ENCODE results near the gene MXRA8.

The MXRA8 gene

DNA sequence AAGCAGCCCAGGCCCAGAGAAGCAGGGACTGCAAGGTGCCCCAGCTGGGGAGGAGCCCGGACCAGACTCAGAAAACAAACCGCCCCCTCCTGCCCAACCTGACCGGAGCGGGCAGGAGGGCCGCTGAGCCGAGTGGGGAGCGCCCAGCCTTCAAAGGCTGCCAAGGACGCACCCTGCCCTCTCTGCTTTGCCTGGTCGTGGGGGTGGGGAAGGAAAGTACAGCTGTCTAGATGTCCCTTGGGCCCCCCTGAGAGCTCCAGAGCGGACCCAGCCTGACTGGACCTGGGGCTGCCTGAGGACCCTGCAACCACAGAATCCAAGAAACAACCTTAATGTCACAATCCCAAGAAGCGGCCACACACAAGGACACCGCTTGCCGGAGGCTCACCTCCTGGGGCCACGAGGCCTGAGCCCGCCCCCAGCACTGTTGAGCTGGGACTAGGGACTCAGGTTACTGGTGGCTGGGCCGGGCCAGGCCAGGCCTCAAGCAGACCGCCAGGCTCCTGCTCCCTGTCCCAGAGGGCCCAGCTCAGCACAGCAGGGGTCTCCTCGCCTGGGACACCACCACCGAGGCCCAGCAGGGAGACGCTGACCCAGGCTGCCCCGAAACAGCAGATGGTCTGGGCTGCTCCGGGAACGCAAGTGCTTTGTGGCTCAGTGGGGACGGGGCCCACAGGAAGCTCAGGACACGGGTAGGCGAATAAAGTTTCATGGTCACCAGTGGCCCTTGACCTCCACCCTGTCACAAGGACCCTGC, 10.5 kb downstream of the MXRA8 start:
- H3K4me3 Mint-ChIP-seq: peak overlapping the region; percentile 73
- H3K9me3 Mint-ChIP-seq: no peaks in the 10 kb centered on the region
- peaks cover 3% of the 10 kb centered on the region for H3K36me3 Mint-ChIP-seq (ENCODE audit: insufficient read depth)
- no peak for ATAC-seq (replicated peaks; ENCODE audit: extremely low read depth, poor library complexity, severe bottlenecking)
- H3K27ac Mint-ChIP-seq (ENCODE audit: low read depth): no peak overlapping the region
- no peak for DNase-seq (ENCODE audit: low spot score in 2 of 2)
- peaks cover 11% of the 10 kb centered on the region for H3K27me3 Mint-ChIP-seq
- H3K4me1 Mint-ChIP-seq: peaks cover 25% of the 10 kb centered on the region

DNA sequence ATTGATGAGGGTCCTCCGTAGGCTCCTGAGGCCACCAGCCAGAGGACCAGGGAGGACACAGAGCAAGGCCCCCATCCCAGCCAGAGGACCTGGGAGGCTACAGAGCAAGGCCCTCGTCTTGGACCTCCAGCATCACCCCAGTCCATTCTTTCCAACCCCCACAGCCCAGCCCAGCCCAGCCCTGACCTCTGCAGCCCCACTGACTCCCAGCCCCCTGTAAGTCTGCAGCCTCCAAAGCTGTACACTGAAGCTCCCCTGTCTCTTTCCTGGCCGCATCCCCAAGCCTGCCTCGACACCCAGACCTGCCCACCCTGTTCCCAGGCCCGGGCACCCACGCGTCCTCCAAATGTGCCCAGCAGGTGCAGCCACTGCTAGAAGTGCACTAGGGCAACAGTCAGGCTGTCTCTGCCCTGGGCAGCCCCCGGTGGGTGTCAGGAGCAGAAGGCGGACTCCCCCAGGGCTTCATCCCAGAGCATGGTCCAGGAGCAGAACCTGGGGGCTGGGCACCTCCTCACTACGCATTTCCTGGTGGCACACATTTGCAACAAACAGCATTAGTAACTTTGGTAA, 11.2 kb downstream of the MXRA8 start:
- Mint-ChIP-seq H3K36me3 (ENCODE audit: insufficient read depth) (peaks cover 2% of the 10 kb centered on the region), H3K4me1 (peaks cover 21% of the 10 kb centered on the region), H3K9me3 (no peaks in the 10 kb centered on the region), H3K27ac (ENCODE audit: low read depth) (peak overlapping the region; percentile 32), H3K27me3 (peaks cover 3% of the 10 kb centered on the region), H3K4me3 (peak overlapping the region; percentile 73)
- ATAC-seq (replicated peaks; ENCODE audit: extremely low read depth, poor library complexity, severe bottlenecking) (no peak), DNase-seq (ENCODE audit: low spot score in 2 of 2) (no peak)

DNA sequence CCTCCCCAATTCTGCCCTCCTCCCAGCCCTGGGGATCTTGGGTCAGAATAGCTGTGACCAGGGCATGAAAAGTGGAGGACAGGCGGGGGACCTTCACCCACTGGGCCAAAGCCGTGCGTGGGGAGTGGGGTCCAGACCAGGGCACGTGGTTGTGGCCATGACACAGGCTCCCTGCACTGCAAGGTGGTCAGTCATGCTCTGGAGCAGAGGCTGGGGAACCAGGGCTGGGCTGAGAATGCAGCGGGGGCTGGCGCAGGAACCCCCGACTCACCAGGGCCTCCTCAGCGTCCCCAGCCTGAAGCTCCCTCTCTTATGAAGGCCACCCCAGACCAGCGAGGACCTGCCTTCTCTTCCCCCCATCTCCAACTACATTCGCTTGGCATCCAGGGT, 11.9 kb downstream of the MXRA8 start:
- no peak for DNase-seq (ENCODE audit: low spot score in 2 of 2)
- H3K27ac Mint-ChIP-seq (ENCODE audit: low read depth): peak overlapping the region; percentile 32
- H3K4me1 Mint-ChIP-seq: peaks cover 18% of the 10 kb centered on the region
- no peaks in the 10 kb centered on the region for H3K27me3 Mint-ChIP-seq
- no peak for ATAC-seq (replicated peaks; ENCODE audit: extremely low read depth, poor library complexity, severe bottlenecking)
- no peaks in the 10 kb centered on the region for H3K9me3 Mint-ChIP-seq
- H3K36me3 Mint-ChIP-seq (ENCODE audit: insufficient read depth): peaks cover 2% of the 10 kb centered on the region
- H3K4me3 Mint-ChIP-seq: peak overlapping the region; percentile 73

DNA sequence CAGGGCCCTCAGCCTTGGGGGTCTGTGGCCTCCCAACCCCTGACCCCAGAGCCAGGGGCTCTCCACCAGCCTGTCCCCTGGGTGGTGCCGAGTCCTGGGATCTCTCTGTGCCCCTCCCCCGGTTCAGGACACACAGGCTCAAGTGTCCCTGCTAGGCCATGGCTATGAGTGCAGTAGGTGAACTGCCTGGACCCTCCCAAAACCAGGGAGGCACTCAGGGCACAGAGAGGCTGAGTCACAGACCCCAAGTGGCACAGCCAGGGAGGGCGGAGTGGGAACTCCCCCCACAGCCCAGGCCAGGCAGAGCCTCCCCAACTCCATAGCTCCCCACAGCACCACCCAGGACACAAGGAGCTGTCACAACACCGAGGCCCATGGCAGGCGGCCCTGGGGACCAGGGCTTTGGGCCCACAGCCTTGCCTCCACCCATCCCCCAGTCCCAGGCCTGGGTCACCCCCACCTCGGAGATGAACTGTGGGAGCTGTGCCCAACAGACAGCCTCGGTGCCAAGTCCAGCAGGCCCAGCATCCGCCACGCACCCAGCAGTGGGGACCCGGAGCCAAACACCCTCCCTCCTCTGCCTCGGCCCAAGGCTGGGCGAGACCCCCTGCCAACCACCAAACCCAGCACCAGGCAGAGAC, 12.4 kb downstream of the MXRA8 start:
- no peak for ATAC-seq (replicated peaks; ENCODE audit: extremely low read depth, poor library complexity, severe bottlenecking)
- H3K36me3 Mint-ChIP-seq (ENCODE audit: insufficient read depth): peaks cover 2% of the 10 kb centered on the region
- H3K4me1 Mint-ChIP-seq: peaks cover 18% of the 10 kb centered on the region
- no peaks in the 10 kb centered on the region for H3K9me3 Mint-ChIP-seq
- DNase-seq (ENCODE audit: low spot score in 2 of 2): no peak
- H3K27ac Mint-ChIP-seq (ENCODE audit: low read depth): no peak overlapping the region
- no peak overlapping the region for H3K4me3 Mint-ChIP-seq
- H3K27me3 Mint-ChIP-seq: no peaks in the 10 kb centered on the region

DNA sequence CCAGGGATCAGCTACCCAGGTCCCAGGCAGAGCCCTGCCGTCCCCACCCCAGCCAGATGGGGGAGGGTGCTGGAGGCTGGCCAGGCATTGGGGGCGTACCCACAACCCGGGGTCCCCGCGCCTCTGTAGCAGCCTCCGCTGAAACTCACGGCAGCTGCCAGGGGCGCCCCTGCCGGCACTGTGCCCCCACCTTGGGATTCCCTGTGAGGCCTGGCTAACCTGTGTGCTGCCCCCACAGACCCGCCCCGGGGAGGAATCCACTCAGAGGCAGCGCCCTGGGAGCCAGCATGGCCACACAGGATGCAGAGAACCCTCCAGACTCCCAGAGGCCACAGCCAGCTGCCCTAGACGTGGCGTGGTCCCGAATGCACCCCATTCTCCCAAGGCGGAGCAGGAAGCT, 13.0 kb downstream of the MXRA8 start:
- Mint-ChIP-seq H3K36me3 (ENCODE audit: insufficient read depth) (peaks cover 4% of the 10 kb centered on the region), H3K9me3 (no peaks in the 10 kb centered on the region), H3K4me3 (no peak overlapping the region), H3K27me3 (no peaks in the 10 kb centered on the region), H3K27ac (ENCODE audit: low read depth) (no peak overlapping the region), H3K4me1 (peaks cover 18% of the 10 kb centered on the region)
- DNase-seq (ENCODE audit: low spot score in 2 of 2) (no peak), ATAC-seq (replicated peaks; ENCODE audit: extremely low read depth, poor library complexity, severe bottlenecking) (no peak)

DNA sequence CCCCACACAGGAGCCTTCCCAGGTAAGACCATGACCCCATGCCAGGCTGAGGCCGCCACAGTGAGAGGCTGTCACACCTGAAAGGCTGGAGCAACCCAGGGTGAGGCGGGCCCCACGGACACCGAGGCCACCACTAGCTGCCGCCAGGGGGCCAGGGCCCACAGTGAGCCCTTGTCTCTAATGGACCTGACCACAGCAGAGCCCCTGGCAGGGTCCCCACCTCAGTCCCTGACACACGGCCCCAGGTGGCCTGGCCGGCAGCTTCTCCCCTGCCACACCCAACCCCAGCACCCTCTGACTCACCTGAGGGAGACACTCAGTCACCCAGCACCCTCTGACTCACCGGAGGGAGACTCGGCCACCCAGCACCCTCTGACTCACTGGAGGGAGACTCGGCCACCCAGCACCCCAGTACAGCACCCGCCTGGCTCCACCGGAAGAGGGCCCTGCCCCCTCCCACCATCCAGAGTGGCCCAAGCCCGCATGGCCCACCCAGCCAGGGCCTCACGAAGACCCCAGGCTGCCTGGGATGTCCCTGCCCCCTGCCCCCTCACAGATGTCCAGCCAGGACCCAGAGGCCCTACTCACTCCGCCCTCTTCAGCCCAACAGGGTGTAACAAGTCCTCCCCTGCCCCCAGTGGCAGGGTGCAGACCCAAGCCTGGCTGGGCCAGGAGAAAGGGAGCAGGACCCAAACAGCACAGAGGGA, 13.5 kb downstream of the MXRA8 start:
- Mint-ChIP-seq H3K9me3 (no peaks in the 10 kb centered on the region), H3K4me1 (peaks cover 18% of the 10 kb centered on the region), H3K4me3 (no peak overlapping the region), H3K27ac (ENCODE audit: low read depth) (no peak overlapping the region), H3K36me3 (ENCODE audit: insufficient read depth) (peaks cover 4% of the 10 kb centered on the region), H3K27me3 (no peaks in the 10 kb centered on the region)
- DNase-seq (ENCODE audit: low spot score in 2 of 2) (no peak), ATAC-seq (replicated peaks; ENCODE audit: extremely low read depth, poor library complexity, severe bottlenecking) (no peak)

DNA sequence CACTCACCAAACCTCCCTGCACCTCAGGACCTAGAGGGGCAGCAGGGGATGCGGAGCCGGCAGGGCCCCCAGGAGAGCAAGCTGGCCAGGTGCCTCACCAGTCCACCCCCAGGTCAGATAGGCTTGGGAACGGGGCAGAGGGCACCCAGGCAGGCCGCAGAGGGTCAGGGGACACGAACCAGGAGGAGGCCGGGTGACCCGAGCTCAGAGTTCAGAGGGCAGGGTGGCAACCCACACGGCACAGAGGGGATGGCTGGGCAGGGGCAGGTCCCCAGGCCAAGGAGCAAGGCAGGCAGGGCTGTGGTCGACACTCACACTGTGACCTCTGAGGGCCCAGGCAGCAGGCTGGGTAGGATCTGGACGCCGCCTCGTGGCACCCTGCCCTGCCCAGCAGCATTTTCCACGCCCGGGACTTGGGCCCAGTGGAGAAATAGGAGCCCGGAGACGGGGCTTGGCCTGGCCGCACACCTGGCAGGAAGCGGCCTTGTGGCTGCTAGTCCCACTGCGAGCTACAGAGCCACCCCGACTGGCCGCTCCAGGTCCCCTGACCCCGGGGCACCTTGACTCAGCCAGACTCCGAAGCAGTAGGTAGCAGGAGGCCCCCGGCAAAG, 14.4 kb downstream of the MXRA8 start:
- H3K36me3 Mint-ChIP-seq (ENCODE audit: insufficient read depth): peaks cover 4% of the 10 kb centered on the region
- H3K4me1 Mint-ChIP-seq: peaks cover 18% of the 10 kb centered on the region
- ATAC-seq (replicated peaks; ENCODE audit: extremely low read depth, poor library complexity, severe bottlenecking) (no peak), DNase-seq (ENCODE audit: low spot score in 2 of 2) (no peak)
- H3K27ac Mint-ChIP-seq (ENCODE audit: low read depth): no peak overlapping the region
- no peaks in the 10 kb centered on the region for H3K27me3 Mint-ChIP-seq
- H3K9me3 Mint-ChIP-seq: no peaks in the 10 kb centered on the region
- H3K4me3 Mint-ChIP-seq: no peak overlapping the region

DNA sequence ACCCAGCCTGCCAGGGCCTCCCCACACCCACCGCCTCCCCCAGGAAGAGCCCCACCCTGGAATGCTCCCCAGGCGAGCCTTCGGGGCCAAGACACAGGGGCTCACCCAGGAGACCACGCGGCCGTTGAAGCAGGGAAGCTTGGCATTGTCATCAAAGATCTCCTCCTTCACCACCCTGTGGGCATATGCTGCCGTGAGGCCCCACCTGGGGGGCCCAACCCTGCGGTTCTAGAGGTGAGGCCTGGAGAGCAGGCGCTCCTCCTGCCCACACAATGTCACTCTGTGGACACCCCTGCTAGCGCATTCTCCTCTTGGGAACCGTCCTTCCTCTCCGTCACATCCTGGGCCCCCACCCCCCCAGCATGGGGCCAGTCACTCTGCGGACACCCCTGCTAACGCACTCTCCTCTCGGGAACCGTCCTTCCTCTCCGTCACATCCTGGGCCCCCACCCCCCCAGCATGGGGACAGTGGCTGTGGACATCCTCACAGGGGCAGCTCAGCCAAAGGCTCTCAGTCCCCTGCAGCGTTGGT, 15.7 kb downstream of the MXRA8 start:
- Mint-ChIP-seq H3K4me3 (no peak overlapping the region), H3K9me3 (no peaks in the 10 kb centered on the region), H3K36me3 (ENCODE audit: insufficient read depth) (peaks cover 5% of the 10 kb centered on the region), H3K27me3 (no peaks in the 10 kb centered on the region), H3K4me1 (peaks cover 17% of the 10 kb centered on the region), H3K27ac (ENCODE audit: low read depth) (no peak overlapping the region)
- no peak for DNase-seq (ENCODE audit: low spot score in 2 of 2)
- no peak for ATAC-seq (replicated peaks; ENCODE audit: extremely low read depth, poor library complexity, severe bottlenecking)

DNA sequence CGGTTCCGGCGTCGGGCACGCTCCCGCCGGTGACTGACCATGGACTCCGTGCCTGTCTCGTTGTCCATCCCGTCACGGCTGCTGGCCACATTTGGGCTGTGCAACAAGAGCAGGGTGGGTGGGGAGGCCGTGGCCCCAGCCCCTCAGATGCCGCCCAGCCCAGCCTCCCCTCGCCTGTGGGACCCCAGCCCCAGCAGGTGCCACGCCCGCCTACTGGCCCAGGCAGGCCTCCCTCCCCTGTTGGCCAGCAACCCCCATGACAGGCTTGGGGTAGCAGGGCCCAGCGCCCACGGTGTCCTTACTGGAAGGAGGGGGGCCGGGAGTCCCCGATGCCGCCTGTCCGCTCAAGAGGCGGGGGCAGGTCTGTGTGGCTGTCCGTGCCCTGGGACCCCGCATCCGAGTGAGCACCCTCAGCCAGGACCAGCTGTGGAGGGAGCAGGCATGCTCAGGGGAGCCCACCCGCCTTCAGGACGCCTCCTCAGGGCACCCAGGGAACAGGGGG, 16.2 kb downstream of the MXRA8 start:
- no peaks in the 10 kb centered on the region for H3K9me3 Mint-ChIP-seq
- H3K27me3 Mint-ChIP-seq: no peaks in the 10 kb centered on the region
- no peak for DNase-seq (ENCODE audit: low spot score in 2 of 2)
- H3K36me3 Mint-ChIP-seq (ENCODE audit: insufficient read depth): peaks cover 5% of the 10 kb centered on the region
- H3K27ac Mint-ChIP-seq (ENCODE audit: low read depth): no peak overlapping the region
- ATAC-seq (replicated peaks; ENCODE audit: extremely low read depth, poor library complexity, severe bottlenecking): no peak
- peaks cover 12% of the 10 kb centered on the region for H3K4me1 Mint-ChIP-seq
- no peak overlapping the region for H3K4me3 Mint-ChIP-seq

DNA sequence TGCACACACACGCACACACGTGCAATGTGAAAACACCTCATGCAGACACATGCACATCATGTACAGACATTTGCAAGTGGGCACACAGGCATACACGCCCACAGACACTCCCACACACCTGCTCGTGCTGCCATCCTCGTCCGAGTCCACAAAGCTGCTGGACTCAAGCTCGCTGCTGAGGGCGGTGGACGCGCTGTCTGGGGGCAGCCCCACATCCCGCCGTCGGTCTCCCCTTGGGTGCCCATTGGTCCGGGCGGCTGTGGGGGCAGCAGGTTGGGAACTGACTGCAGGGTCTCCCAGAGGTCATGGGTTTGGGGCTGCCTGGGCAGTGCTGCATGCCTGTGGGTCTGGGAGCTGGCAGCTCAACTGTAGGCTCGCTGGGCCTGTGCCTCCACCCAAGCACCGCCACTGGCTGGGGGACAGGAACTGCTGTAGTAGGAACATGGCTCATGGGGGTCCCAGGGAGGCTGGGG, 16.8 kb downstream of the MXRA8 start:
- Mint-ChIP-seq H3K9me3 (no peaks in the 10 kb centered on the region), H3K36me3 (ENCODE audit: insufficient read depth) (peaks cover 5% of the 10 kb centered on the region), H3K4me1 (peaks cover 7% of the 10 kb centered on the region), H3K27ac (ENCODE audit: low read depth) (no peak overlapping the region), H3K27me3 (no peaks in the 10 kb centered on the region), H3K4me3 (no peak overlapping the region)
- ATAC-seq (replicated peaks; ENCODE audit: extremely low read depth, poor library complexity, severe bottlenecking): no peak
- DNase-seq (ENCODE audit: low spot score in 2 of 2): no peak

DNA sequence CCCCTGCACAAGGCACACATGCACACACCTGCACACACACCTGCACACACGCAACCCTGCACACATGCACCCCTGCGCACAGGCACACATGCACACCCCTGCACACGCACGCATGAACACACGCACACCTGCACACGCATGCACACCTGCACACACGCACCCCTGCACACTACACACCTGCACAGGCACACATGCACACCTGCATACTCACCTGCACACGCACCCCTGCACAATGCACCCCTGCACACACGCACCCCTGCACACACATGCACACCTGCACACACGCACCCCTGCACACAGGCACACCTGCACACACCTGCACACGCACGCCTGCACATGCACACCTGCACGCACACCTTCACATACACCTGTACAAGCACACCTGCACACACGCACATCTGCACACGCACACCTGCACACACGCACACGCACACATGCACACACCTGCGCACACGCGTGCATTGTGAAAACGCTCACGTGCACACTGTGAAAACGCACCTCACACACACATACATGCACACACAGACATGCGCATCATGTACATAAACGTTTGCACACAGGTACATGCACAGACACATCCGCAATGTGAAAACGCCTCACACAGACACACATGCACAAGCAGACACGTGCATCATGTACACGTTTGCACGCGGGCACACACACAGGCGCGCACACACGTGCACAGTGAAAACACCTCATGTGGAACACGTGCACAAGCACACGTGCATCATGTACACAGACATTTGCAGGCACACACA, 17.4 kb downstream of the MXRA8 start:
- H3K9me3 Mint-ChIP-seq: no peaks in the 10 kb centered on the region
- peaks cover 4% of the 10 kb centered on the region for H3K4me1 Mint-ChIP-seq
- H3K27ac Mint-ChIP-seq (ENCODE audit: low read depth): no peak overlapping the region
- no peaks in the 10 kb centered on the region for H3K27me3 Mint-ChIP-seq
- peaks cover 5% of the 10 kb centered on the region for H3K36me3 Mint-ChIP-seq (ENCODE audit: insufficient read depth)
- no peak for DNase-seq (ENCODE audit: low spot score in 2 of 2)
- H3K4me3 Mint-ChIP-seq: no peak overlapping the region
- no peak for ATAC-seq (replicated peaks; ENCODE audit: extremely low read depth, poor library complexity, severe bottlenecking)

Data from central memory CD8-positive, alpha-beta T cell (primary cell).